Mesodermal cell (in vitro differentiated cells): ENCODE results near the gene COX6B1.
"Not testable (repeated sequence)": the region's sequence is repeated elsewhere in the genome, so short reads cannot be mapped to it uniquely, and the experiment has no call there.

ENCODE experiments used
- H3K27ac ChIP-seq: 2 replicates; pipeline ENCODE4 v1.7.0; 2013; ENCODE audit warnings: mild to moderate bottlenecking, low read depth, low read length, moderate library complexity; ENCODE audit not compliant: severe bottlenecking
- H3K36me3 ChIP-seq: 2 replicates; pipeline ENCODE4 v1.7.1; 2013; ENCODE audit warnings: mild to moderate bottlenecking, low read length, moderate library complexity; ENCODE audit not compliant: control insufficient read depth, insufficient read depth
- H3K4me1 ChIP-seq: one replicate; pipeline ENCODE4 v1.7.1; 2013; ENCODE audit warnings: mild to moderate bottlenecking, low read length; ENCODE audit not compliant: insufficient read depth, control insufficient read depth, poor library complexity, severe bottlenecking
- H3K4me3 ChIP-seq: 2 replicates; pipeline ENCODE4 v1.7.0; 2013; ENCODE audit warnings: low read length, control low read depth, mild to moderate bottlenecking; ENCODE audit not compliant: insufficient read depth, poor library complexity, severe bottlenecking; ENCODE audit errors: extremely low read depth
- H3K9me3 ChIP-seq: 2 replicates; pipeline ENCODE4 v1.7.1; 2013; ENCODE audit warnings: mild to moderate bottlenecking, low read length, moderate library complexity; ENCODE audit not compliant: control insufficient read depth
- WGBS, 2 experiments: methylation state at CpG; one replicate each; pipeline ENCODE4 v1.1.5; 2013; ENCODE audit warnings: missing lambda C conversion rate in 2 of 2; ENCODE audit not compliant: insufficient coverage in 2 of 2; 5-methylcytosine and 5-hydroxymethylcytosine counted together

COX6B1 gene

GRCh38 chr19:35665604-35666003 lies 17.5 kb downstream of the COX6B1 start:
- Histone ChIP-seq H3K9me3 (no peaks in the 10 kb centered on the region), H3K4me3 (no peak overlapping the region), H3K27ac (no peak overlapping the region), H3K4me1 (no peaks in the 10 kb centered on the region), H3K36me3 (no peaks in the 10 kb centered on the region)
- 79 to 95% methylated on average over 2 of the region's 7 CpGs for WGBS, 2 experiments

- no peaks in the 10 kb centered on the region for H3K36me3 ChIP-seq
- WGBS, 2 experiments = 93 to 96% methylated on average over 7 to 13 of the region's 16 CpGs
- H3K9me3 ChIP-seq = no peaks in the 10 kb centered on the region
- no peak within 1 kb of the TSS for H3K27ac ChIP-seq
- no peak within 1 kb of the TSS for H3K4me3 ChIP-seq
- no peaks in the 10 kb centered on the region for H3K4me1 ChIP-seq
Measured at GRCh38 chr19:35666251-35666913, 18.3 kb downstream of the COX6B1 start, which contains the start of gene UPK1A. UPK1A (plus strand) TSS chr19:35666517; CDS start chr19:35666813, 296 bp downstream.

DNA sequence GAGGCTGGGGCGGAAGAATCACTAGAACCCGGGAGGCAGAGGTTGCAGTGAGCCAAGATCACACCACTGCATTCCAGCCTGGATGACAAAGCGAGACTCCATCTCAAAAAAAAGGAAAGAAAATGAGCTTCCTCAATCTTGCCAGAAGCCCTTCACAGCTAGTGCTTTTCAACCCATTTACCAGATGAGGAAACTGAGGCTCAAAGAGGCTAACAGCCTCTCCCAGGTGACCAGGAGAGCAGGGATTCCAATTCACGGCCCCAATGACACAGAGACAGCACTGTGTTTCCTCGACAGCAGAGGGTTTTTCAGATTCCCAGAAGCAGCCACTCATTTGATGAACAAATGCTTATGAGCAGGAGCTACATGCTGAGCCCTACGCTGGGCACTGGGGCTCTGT lies 21.4 kb downstream of the COX6B1 start:
- H3K36me3 ChIP-seq = no peaks in the 10 kb centered on the region
- no peak overlapping the region for H3K27ac ChIP-seq
- no peaks in the 10 kb centered on the region for H3K4me1 ChIP-seq
- H3K9me3 ChIP-seq = no peaks in the 10 kb centered on the region
- H3K4me3 ChIP-seq = no peak overlapping the region
- 64 to 71% methylated on average over 5 of the region's 6 CpGs for WGBS, 2 experiments

- Histone ChIP-seq H3K9me3 (no peaks in the 10 kb centered on the region), H3K4me3 (no peak overlapping the region), H3K27ac (no peak overlapping the region), H3K36me3 (no peaks in the 10 kb centered on the region), H3K4me1 (no peaks in the 10 kb centered on the region)
- 70 to 71% methylated on average over 4 of the region's 4 CpGs for WGBS, 2 experiments
Measured at GRCh38 chr19:35669974-35670373, 21.9 kb downstream of the COX6B1 start.

DNA sequence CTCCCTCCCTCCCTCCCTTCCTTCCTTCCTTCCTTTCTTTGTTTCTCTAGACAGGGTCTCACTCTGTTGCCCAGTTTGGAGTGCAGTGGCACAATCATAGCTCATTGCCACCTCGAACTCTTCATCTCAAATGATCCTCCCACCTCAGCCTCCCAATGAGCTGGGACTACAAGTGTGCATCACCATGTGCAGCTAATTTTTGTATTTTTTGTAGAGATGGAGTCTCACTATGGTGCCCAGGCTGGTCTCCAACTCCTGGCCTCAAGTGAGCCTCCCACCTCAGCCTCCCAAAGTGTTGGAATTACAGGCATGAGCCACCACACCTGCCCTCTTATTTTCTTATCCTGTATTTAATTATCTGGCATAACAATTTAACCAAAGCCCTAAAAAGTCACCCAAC lies 22.6 kb downstream of the COX6B1 start:
- no CpG with 5 or more reads among the region's 1 CpG for WGBS, 2 experiments
- Histone ChIP-seq H3K9me3 (no peaks in the 10 kb centered on the region), H3K27ac (no peak overlapping the region), H3K4me1 (no peaks in the 10 kb centered on the region), H3K36me3 (no peaks in the 10 kb centered on the region), H3K4me3 (no peak overlapping the region)

- Histone ChIP-seq H3K36me3 (no peaks in the 10 kb centered on the region), H3K4me3 (no peak overlapping the region), H3K4me1 (no peaks in the 10 kb centered on the region), H3K9me3 (no peaks in the 10 kb centered on the region), H3K27ac (no peak overlapping the region)
- WGBS, 2 experiments = 82 to 85% methylated on average over 1 to 2 of the region's 3 CpGs
Measured at GRCh38 chr19:35671818-35672217, 23.7 kb downstream of the COX6B1 start.

DNA sequence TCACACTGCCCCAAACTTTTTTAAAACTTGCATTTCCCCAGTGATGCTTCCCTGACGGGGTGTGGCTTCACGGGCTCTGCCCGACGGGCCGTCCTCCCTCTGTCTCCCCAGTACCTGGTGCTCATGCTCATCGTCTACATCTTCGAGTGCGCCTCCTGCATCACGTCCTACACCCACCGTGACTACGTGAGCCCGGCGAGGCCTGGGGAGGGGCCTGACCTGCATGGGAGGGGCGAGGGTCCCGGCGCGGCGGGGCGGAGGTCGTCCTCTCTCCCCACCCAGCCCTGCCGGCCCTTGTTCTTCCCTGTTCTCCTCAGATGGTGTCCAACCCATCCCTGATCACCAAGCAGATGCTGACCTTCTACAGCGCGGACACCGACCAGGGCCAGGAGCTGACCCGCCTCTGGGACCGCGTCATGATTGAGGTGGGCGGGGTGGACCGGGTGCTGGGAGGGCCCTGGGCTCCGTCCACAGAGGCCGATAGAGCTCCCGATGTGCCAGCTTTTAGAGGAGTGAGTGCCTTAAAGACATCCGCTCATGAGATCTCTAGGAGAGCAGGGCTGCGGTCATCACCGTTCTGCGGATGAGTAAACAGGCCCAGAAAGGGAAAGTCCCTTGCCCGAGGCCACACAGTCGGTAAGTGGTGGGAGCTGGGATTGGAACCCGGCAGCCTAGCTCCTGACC lies 25.1 kb downstream of the COX6B1 start:
- 4 to 6% methylated on average over 27 to 32 of the region's 39 CpGs for WGBS, 2 experiments
- no peaks in the 10 kb centered on the region for H3K9me3 ChIP-seq
- H3K4me1 ChIP-seq = no peaks in the 10 kb centered on the region
- no peak overlapping the region for H3K27ac ChIP-seq
- no peaks in the 10 kb centered on the region for H3K36me3 ChIP-seq
- peak overlapping the region; percentile 32 for H3K4me3 ChIP-seq

DNA sequence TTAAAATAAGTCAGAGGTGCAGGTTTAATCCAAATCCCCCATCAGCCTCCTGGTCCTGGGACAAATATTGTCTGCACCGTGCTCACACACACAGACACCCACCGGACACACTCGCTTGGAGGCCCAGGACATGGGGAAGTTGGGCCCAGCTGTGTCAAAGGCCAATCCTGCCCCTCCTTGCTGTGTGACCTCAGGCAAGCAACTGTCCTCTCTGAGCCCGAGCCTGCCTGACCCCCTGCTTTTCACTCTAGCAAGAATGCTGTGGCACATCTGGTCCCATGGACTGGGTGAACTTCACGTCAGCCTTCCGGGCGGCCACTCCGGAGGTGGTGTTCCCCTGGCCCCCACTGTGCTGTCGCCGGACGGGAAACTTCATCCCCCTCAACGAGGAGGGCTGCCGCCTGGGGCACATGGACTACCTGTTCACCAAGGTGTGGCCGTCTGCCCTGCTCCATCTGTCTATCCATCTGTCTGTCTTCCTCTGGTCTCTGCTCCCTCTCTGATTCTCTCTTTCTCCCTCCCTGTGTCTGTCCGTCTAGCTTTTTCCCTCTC lies 27.5 kb downstream of the COX6B1 start:
- Histone ChIP-seq H3K9me3 (no peaks in the 10 kb centered on the region), H3K36me3 (no peaks in the 10 kb centered on the region), H3K27ac (no peak overlapping the region), H3K4me1 (no peaks in the 10 kb centered on the region), H3K4me3 (no peak overlapping the region)
- WGBS, 2 experiments = 76 to 82% methylated on average over 15 of the region's 15 CpGs

GRCh38 chr19:35689836-35690235 lies 41.7 kb downstream of the COX6B1 start:
- no peaks in the 10 kb centered on the region for H3K9me3 ChIP-seq
- 90% methylated on average over 2 of the region's 4 CpGs; no CpG with 5 or more reads in 1 of the 2 experiments for WGBS, 2 experiments
- H3K27ac ChIP-seq = no peak overlapping the region
- H3K36me3 ChIP-seq = no peaks in the 10 kb centered on the region
- H3K4me3 ChIP-seq = no peak overlapping the region
- H3K4me1 ChIP-seq = no peaks in the 10 kb centered on the region

DNA sequence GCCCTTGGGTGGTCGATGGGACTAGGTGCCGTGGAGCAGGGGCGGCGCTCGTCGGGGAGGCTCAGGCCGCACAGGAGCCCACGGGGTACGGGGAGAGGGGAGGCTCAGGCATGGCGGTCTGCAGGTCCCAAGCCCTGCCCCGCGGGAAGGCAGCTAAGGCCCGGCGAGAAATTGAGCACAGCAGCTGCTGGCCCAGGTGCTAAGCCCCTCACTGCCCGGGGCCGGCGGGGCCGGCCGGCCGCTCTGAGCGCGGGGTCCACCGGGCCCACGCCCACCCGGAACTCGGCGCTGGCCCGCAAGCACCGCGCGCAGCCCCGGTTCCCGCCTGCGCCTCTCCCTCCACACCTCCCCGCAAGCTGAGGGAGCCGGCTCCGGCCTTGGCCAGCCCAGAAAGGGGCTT lies 43.0 kb downstream of the COX6B1 start:
- H3K27ac ChIP-seq, H3K4me1 ChIP-seq, H3K36me3 ChIP-seq, H3K9me3 ChIP-seq, H3K4me3 ChIP-seq: not testable (repeated sequence)
- whole genome bisulfite sequencing, 2 experiments = 95 to 96% methylated on average over 24 to 33 of the region's 37 CpGs

GRCh38 chr19:35692010-35692409 lies 43.9 kb downstream of the COX6B1 start:
- 97 to 100% methylated on average over 5 to 9 of the region's 11 CpGs for WGBS, 2 experiments
- no peaks in the 10 kb centered on the region for H3K4me1 ChIP-seq
- no peak overlapping the region for H3K27ac ChIP-seq
- no peaks in the 10 kb centered on the region for H3K36me3 ChIP-seq
- H3K9me3 ChIP-seq = no peaks in the 10 kb centered on the region
- H3K4me3 ChIP-seq = no peak overlapping the region
